K562 (cell line): ENCODE data around the gene ODAD3. TPM values are rescaled to one million over a fixed set of nuclear protein-coding genes. Genes with fewer than 3 reads are reported as not detected.

Experiments
- ATF1 ChIP-seq, 2 experiments: fragments of 450-650 bp in 1 of 2; IDR thresholded peaks; 2 replicates each; pipeline ENCODE4 v1.6.1; 2016; ENCODE audit warnings: missing compliant biosample characterization in 1 of 2, missing genetic modification characterization in 1 of 2
- ERF ChIP-seq: fragments of 450-650 bp; formaldehyde crosslinking; IDR thresholded peaks from 2 replicates; pipeline ENCODE4 v1.4.0; 2020; ENCODE audit warnings: mild to moderate bottlenecking, mixed read lengths
- FIP1L1 ChIP-seq: fragments of 200-400 bp; formaldehyde crosslinking; IDR thresholded peaks from 2 replicates; pipeline ENCODE4 v1.6.1; 2018; ENCODE audit warnings: mild to moderate bottlenecking, low read depth, low read length; ENCODE audit not compliant: poor library complexity, severe bottlenecking
- MED1 ChIP-seq: sonication (generic); formaldehyde crosslinking; IDR thresholded peaks from 2 replicates; pipeline ENCODE4 v1.8.1; 2023; ENCODE audit warnings: missing genetic modification reagents, borderline replicate concordance
- MYBL2 ChIP-seq, 2 experiments: fragments of 450-650 bp in 1 of 2; sonication (generic) in 1 of 2; formaldehyde crosslinking in 1 of 2; IDR thresholded peaks; 2 replicates each; pipeline versions ENCODE4 v1.6.1 to v1.8.1; 2017 to 2022; ENCODE audit warnings: borderline replicate concordance in 1 of 2, inconsistent platforms in 1 of 2, low read depth in 1 of 2, mild to moderate bottlenecking in 1 of 2, missing genetic modification reagents in 1 of 2, moderate library complexity in 1 of 2
- PRPF4 ChIP-seq: fragments of 200-400 bp; formaldehyde crosslinking; IDR thresholded peaks from one replicate; pipeline ENCODE4 v1.6.1; 2017; ENCODE audit warnings: low read length, low read depth, mild to moderate bottlenecking; ENCODE audit not compliant: insufficient read depth, poor library complexity, severe bottlenecking
- RBM22 ChIP-seq: fragments of 200-400 bp; formaldehyde crosslinking; IDR thresholded peaks from 2 replicates; pipeline ENCODE4 v1.6.1; 2018; ENCODE audit warnings: low read length, low read depth; ENCODE audit not compliant: poor library complexity, severe bottlenecking
- ZNF133 ChIP-seq: fragments of 250-450 bp; sonication (Bioruptor Pico); IDR thresholded peaks from 2 replicates; pipeline ENCODE4 v1.4.0; 2020; ENCODE audit warnings: mild to moderate bottlenecking
- polyA plus RNA-seq, 8 experiments: library from polyadenylated mRNA; depleted of rRNA in 4 of 8; stranded (reverse) in 5 of 8; unstranded in 3 of 8; fragments of >200 nt; fragmentation: Nextera tagmentation in 2 of 8; fragmentation: Illumina TruSeq in 1 of 8; extraction: Ambion mirVana in 2 of 8; extraction: Trizol in 1 of 8; gene quantifications; 2 replicates each; pipeline versions ENCODE4 v1.2.1 to v1.2.3, GENCODE V29; 2011 to 2014; ENCODE audit warnings: inconsistent platforms in 1 of 8, missing spikeins in 1 of 8
- total RNA-seq, 7 experiments: library from RNA; depleted of rRNA in 6 of 7; stranded (reverse); fragments of >200 nt in 6 of 7; fragmentation: Illumina TruSeq in 2 of 7; extraction: Trizol in 2 of 7; gene quantifications; 2 replicates each; pipeline versions ENCODE4 v1.2.1 to v1.2.3, GENCODE V29; 2011 to 2021; ENCODE audit warnings: low replicate concordance in 1 of 7
- TF ChIP-seq, protein P1 (sequence below): fragments of 250-450 bp; sonication (Bioruptor Pico); IDR thresholded peaks from 2 replicates; pipeline ENCODE4 v1.4.0; 2020; ENCODE audit warnings: mild to moderate bottlenecking
- TF ChIP-seq, protein P2 (sequence below): fragments of 450-650 bp; IDR thresholded peaks from 2 replicates; pipeline ENCODE4 v1.6.1; 2016; ENCODE audit warnings: antibody characterized with exemption
- TF ChIP-seq, protein P3 (sequence below), 2 experiments: IDR thresholded peaks; 2 replicates each; pipeline ENCODE4 v1.6.1; 2012; ENCODE audit warnings: improper control_type of control experiment in 2 of 2, low read depth in 2 of 2, low read length in 2 of 2, borderline replicate concordance in 1 of 2
- TF ChIP-seq, protein P4 (sequence below): fragments of 250-450 bp; sonication (Bioruptor Pico); IDR thresholded peaks from 2 replicates; pipeline ENCODE4 v1.8.0; 2021; ENCODE audit warnings: borderline replicate concordance, mild to moderate bottlenecking, moderate library complexity; ENCODE audit not compliant: poor library complexity, severe bottlenecking
- TF ChIP-seq, protein P5 (sequence below): sonication (generic); formaldehyde crosslinking; IDR thresholded peaks from 2 replicates; pipeline ENCODE4 v1.8.1; 2023; ENCODE audit warnings: missing genetic modification reagents, mild to moderate bottlenecking, borderline replicate concordance

ODAD3 gene
- total and polyA plus RNA-seq, 9 of the 15 experiments (the other 6 are each of a cell fraction or from before 2014, with no cell fraction given) = 0.07 to 0.72 (median 0.14) TPM; not detected in 2

DNA sequence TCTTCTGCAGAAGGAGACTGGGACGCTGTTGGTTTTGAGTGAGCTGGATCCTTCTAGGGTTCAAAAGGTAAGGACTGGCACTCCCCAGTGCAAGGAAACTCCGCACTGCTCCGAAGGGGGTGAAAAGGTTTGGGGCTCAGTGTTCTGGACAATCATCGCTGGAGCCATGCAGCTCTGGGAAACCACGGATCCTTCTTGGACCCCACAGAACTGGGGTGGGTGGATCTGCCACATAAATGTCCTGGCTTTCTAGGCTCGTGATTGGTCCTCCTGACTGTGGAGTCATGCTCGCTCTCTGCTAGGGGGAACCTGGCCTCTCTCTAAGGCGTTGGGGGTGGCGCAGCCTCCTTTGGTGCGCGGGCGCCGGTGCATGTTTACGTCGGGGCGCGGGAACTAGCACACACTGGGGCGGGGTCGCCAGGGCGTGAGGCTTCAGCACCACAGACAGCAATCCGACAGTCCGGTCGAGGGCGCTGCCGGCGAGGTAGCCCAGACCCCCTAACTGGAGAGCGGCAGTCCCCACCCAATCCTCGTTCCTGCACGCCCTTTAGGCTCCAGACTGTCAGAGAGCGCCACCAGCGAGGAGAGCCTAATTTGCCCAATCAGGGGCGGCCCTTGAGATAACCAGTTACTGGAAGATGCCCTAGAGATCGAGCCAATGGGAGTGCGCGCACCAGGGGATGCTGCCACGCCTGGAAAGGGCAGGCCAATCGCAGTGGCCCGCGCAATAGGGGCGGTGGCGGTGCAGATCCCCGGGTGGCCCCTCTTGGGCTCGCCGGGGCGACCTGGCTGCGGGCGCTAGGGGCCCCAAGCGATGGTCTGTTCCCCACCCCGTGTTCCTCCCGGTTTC is 46.8 kb upstream of the ODAD3 start (continued):
- TF ChIP-seq FIP1L1 (no peak), MYBL2 (IDR thresholded peaks at IDR 0.05; ENCODE audit: low read depth) (no peak), MYBL2 (CRISPR knock-in tag; IDR thresholded peaks at IDR 0.05; ENCODE audit: borderline replicate concordance) (no peak), ZNF133 (CRISPR knock-in tag) (no peak), ATF1 (CRISPR knock-in tag; IDR thresholded peaks at IDR 0.05) (0 out of 2 replicates have a peak, but pooled peaks have one; percentile 16), ATF1 (tag; IDR thresholded peaks at IDR 0.05) (peak; percentile 80), RBM22 (peak; percentile 46), PRPF4 (no peak), ERF (CRISPR knock-in tag) (no peak), MED1 (CRISPR knock-in tag) (no peak)
- TF ChIP-seq, protein P1, sequence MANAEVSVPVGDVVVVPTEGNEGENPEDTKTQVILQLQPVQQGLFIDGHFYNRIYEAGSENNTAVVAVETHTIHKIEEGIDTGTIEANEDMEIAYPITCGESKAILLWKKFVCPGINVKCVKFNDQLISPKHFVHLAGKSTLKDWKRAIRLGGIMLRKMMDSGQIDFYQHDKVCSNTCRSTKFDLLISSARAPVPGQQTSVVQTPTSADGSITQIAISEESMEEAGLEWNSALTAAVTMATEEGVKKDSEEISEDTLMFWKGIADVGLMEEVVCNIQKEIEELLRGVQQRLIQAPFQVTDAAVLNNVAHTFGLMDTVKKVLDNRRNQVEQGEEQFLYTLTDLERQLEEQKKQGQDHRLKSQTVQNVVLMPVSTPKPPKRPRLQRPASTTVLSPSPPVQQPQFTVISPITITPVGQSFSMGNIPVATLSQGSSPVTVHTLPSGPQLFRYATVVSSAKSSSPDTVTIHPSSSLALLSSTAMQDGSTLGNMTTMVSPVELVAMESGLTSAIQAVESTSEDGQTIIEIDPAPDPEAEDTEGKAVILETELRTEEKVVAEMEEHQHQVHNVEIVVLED (CRISPR knock-in tag) = no peak
- TF ChIP-seq, protein P2, sequence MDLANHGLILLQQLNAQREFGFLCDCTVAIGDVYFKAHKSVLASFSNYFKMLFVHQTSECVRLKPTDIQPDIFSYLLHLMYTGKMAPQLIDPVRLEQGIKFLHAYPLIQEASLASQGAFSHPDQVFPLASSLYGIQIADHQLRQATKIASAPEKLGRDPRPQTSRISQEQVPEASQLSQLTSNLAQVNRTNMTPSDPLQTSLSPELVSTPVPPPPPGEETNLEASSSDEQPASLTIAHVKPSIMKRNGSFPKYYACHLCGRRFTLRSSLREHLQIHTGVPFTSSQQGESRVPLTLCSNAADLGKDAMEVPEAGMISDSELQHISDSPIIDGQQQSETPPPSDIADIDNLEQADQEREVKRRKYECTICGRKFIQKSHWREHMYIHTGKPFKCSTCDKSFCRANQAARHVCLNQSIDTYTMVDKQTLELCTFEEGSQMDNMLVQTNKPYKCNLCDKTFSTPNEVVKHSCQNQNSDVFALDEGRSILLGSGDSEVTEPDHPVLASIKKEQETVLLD = no peak; the same call in 1 of the 2 replicates
- TF ChIP-seq, protein P3, sequence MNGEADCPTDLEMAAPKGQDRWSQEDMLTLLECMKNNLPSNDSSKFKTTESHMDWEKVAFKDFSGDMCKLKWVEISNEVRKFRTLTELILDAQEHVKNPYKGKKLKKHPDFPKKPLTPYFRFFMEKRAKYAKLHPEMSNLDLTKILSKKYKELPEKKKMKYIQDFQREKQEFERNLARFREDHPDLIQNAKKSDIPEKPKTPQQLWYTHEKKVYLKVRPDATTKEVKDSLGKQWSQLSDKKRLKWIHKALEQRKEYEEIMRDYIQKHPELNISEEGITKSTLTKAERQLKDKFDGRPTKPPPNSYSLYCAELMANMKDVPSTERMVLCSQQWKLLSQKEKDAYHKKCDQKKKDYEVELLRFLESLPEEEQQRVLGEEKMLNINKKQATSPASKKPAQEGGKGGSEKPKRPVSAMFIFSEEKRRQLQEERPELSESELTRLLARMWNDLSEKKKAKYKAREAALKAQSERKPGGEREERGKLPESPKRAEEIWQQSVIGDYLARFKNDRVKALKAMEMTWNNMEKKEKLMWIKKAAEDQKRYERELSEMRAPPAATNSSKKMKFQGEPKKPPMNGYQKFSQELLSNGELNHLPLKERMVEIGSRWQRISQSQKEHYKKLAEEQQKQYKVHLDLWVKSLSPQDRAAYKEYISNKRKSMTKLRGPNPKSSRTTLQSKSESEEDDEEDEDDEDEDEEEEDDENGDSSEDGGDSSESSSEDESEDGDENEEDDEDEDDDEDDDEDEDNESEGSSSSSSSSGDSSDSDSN (IDR thresholded peaks at IDR 0.05; ENCODE audit: borderline replicate concordance in 1 of 2, low read depth in 2 of 2, low read length in 2 of 2) = no peak
- TF ChIP-seq, protein P4, sequence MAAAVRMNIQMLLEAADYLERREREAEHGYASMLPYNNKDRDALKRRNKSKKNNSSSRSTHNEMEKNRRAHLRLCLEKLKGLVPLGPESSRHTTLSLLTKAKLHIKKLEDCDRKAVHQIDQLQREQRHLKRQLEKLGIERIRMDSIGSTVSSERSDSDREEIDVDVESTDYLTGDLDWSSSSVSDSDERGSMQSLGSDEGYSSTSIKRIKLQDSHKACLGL (CRISPR knock-in tag) = no peak
- TF ChIP-seq, protein P5, sequence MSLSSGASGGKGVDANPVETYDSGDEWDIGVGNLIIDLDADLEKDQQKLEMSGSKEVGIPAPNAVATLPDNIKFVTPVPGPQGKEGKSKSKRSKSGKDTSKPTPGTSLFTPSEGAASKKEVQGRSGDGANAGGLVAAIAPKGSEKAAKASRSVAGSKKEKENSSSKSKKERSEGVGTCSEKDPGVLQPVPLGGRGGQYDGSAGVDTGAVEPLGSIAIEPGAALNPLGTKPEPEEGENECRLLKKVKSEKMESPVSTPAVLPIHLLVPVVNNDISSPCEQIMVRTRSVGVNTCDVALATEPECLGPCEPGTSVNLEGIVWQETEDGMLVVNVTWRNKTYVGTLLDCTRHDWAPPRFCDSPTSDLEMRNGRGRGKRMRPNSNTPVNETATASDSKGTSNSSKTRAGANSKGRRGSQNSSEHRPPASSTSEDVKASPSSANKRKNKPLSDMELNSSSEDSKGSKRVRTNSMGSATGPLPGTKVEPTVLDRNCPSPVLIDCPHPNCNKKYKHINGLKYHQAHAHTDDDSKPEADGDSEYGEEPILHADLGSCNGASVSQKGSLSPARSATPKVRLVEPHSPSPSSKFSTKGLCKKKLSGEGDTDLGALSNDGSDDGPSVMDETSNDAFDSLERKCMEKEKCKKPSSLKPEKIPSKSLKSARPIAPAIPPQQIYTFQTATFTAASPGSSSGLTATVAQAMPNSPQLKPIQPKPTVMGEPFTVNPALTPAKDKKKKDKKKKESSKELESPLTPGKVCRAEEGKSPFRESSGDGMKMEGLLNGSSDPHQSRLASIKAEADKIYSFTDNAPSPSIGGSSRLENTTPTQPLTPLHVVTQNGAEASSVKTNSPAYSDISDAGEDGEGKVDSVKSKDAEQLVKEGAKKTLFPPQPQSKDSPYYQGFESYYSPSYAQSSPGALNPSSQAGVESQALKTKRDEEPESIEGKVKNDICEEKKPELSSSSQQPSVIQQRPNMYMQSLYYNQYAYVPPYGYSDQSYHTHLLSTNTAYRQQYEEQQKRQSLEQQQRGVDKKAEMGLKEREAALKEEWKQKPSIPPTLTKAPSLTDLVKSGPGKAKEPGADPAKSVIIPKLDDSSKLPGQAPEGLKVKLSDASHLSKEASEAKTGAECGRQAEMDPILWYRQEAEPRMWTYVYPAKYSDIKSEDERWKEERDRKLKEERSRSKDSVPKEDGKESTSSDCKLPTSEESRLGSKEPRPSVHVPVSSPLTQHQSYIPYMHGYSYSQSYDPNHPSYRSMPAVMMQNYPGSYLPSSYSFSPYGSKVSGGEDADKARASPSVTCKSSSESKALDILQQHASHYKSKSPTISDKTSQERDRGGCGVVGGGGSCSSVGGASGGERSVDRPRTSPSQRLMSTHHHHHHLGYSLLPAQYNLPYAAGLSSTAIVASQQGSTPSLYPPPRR (CRISPR knock-in tag) = no peak
